A549 (cell line): ENCODE data around the gene VSIG10.
A peak's percentile ranks its signal among the peaks of the same experiment; 100 is the strongest.

Experiments used
- CHD2 ChIP-seq: fragments of 150-350 bp; IDR thresholded peaks from 2 replicates; pipeline ENCODE4 v1.6.1; 2014; ENCODE audit warnings: low read length; ENCODE audit not compliant: partially characterized antibody
- CTCF ChIP-seq: fragments of >200 bp; sonication (Bioruptor Twin); formaldehyde crosslinking; IDR thresholded peaks from 3 replicates; pipeline ENCODE4 v1.5.1; 2016
- FOSL2 ChIP-seq, 2 experiments: fragments of 450-650 bp in 1 of 2; fragments of >200 bp in 1 of 2; sonication (Bioruptor Twin) in 1 of 2; formaldehyde crosslinking; IDR thresholded peaks; 2 replicates each; pipeline versions ENCODE4 v1.5.0 to v1.6.1; 2016 to 2020; ENCODE audit warnings: mild to moderate bottlenecking in 1 of 2, moderate library complexity in 1 of 2
- HDAC2 ChIP-seq: fragments of 200-600 bp; sonication (generic); IDR thresholded peaks from 2 replicates; pipeline ENCODE4 v1.6.1; 2016
- JUNB ChIP-seq: fragments of >200 bp; sonication (Bioruptor Twin); formaldehyde crosslinking; IDR thresholded peaks from 2 replicates; pipeline ENCODE4 v1.6.1; 2016
- KDM1A ChIP-seq: fragments of 200-600 bp; sonication (generic); IDR thresholded peaks from 2 replicates; pipeline ENCODE4 v1.6.1; 2016; ENCODE audit warnings: low read depth, mild to moderate bottlenecking
- MAX ChIP-seq: IDR thresholded peaks from 2 replicates; pipeline ENCODE4 v1.6.1; 2012
- NPAS2 ChIP-seq: fragments of 250-450 bp; sonication (Bioruptor Pico); IDR thresholded peaks from 2 replicates; pipeline ENCODE4 v1.8.0; 2022; ENCODE audit warnings: mild to moderate bottlenecking, moderate library complexity, borderline replicate concordance
- RAD21 ChIP-seq, 2 experiments: fragments of >200 bp in 1 of 2; sonication (Bioruptor Twin) in 1 of 2; formaldehyde crosslinking in 1 of 2; IDR thresholded peaks in 1 of 2; conservative IDR thresholded peaks in 1 of 2; 2 replicates in 1 of 2; 3 replicates in 1 of 2; pipeline ENCODE4 v1.6.1; 2012 to 2018; ENCODE audit warnings: inconsistent platforms in 1 of 2

GRCh38 chr12:118120579-118121363 lies 17.0 kb upstream of the VSIG10 start:
- TF ChIP-seq CTCF (peak; percentile 75), MAX (no peak), KDM1A (no peak), CHD2 (no peak), RAD21 (conservative IDR thresholded peaks at IDR 0.05 in 1 of 2, IDR thresholded peaks at IDR 0.05 in 1 of 2) (peak; percentile 60 to 75), NPAS2 (no peak), HDAC2 (no peak), JUNB (no peak), FOSL2 (IDR thresholded peaks at IDR 0.05) (no peak; the same call in 1 of the 2 replicates), FOSL2 (CRISPR knock-in tag; IDR thresholded peaks at IDR 0.05) (peak; percentile 29; the same call in 1 of the 2 replicates)
